GM13977 (cell line): ENCODE measurements around the gene LOXHD1.

Experiments
- DNase-seq: peaks from one replicate; pipeline ENCODE4 v3.0.0; 2012; ENCODE audit warnings: low spot score
- CTCF ChIP-seq: IDR thresholded peaks from 2 replicates; pipeline ENCODE4 v1.5.1; 2012; ENCODE audit warnings: mild to moderate bottlenecking, control low read depth; ENCODE audit not compliant: insufficient read depth; ENCODE audit errors: extremely low read depth, missing control alignments
- in situ Hi-C: fragments of 300-500 bp; cut with MboI; formaldehyde crosslinking; loops from one replicate; pipeline ENCODE4 v1.12.0; 2022; ENCODE audit warnings: low sequenced_read_pairs, low pct_unique_long_range_greater_than_20kb, mixed read lengths, inconsistent platforms; ENCODE audit not compliant: unreplicated experiment

LOXHD1 gene

GRCh38 chr18:46559946-46560670 lies 96.9 kb downstream of the LOXHD1 start:
- no peak for DNase-seq
- TF ChIP-seq CTCF: no peak
- in situ Hi-C loops: no loop called here

DNA sequence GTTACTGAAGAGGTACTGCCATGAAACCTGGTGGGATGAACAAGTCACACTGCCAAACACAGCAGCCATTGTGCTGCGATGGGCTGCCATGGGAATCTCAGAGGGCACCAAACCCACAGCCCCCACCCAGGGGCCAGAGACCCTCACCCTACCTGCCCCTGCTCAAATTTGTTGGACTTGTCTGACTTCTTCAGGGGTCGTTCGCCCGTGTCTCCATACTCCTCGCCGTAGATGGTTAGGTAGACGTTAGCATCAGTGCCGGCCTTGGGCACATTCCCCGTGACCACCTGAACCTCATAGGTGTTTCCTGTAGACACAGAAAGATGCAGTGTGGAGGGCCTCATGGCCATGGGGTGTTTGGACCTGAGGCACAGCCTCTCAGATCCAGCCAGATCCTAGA lies 97.7 kb downstream of the LOXHD1 start:
- TF ChIP-seq CTCF: no peak
- DNase-seq: no peak
- in situ Hi-C loops: no loop called here

DNA sequence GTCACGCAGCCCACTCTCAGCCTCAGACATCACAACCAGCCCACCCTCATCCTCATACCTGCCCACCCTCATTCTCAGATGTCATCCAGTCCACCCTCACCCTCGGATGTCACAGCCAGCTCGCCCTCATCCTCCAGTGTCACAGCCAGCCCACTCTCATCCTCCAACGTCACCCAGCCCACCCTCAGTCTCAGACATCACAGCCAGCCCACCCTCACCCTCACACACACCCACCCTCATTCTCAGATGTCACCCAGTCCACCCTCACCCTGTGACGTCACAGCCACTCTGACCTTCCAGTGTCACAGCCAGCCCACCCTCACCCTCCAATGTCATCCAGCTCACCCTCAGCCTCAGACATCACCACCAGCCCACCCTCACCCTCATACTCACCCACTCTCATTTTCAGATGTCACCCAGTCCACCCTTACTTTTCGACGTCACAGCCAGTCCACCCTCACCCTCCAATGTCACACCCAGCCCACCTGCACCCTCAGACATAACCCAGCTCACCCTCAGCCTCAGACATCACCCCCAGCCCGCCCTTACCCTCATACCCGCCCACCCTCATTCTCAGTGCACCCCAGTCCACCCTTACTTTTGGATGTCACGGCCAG lies 100.3 kb downstream of the LOXHD1 start:
- in situ Hi-C loops: no loop called here
- no peak for DNase-seq
- TF ChIP-seq CTCF: no peak

- peak; percentile 46 for TF ChIP-seq CTCF
- in situ Hi-C loops: no loop called here
- peak; percentile 64 for DNase-seq
Measured at GRCh38 chr18:46555724-46556123, 101.3 kb downstream of the LOXHD1 start.

GRCh38 chr18:46555213-46555612 lies 101.8 kb downstream of the LOXHD1 start:
- no peak for TF ChIP-seq CTCF
- peak; percentile 35 for DNase-seq
- in situ Hi-C loops: no loop called here

DNA sequence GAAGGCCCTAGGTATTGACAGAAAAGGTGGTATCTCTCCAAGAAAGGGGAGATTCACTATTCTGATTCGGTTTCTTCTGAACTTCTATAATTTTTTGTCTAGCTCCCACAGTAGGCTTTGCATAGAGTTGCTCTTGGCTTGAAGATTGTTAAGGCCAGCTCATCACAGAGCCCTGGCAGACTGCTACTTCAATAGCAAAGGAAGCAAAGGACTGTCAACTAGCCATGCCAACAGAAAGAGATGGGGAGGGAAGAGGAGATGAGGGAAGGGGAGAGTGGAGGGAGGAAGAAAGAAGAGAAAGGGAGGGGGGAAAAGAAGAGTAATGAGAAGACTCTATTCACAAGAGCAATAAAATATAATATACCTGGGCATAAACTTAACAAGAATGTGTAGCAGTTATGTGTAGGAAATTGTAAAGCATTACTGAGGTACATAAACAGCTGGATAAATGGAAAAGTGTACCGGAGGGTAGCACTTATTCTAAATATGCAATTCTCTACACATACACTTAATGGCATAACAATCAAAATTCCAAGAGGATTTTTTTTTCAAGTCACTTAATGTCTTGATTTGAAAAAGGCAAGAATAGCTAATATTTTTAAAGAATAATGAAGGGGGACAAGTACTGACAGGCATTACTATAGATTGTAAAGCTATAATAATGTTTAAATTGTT lies 102.5 kb downstream of the LOXHD1 start:
- no peak for TF ChIP-seq CTCF
- no peak for DNase-seq
- in situ Hi-C loops: no loop called here
